ENCODE data around the gene GABRR3.
A peak's percentile ranks its signal among the peaks of the same experiment; 100 is the strongest.

The GABRR3 gene

GRCh38 chr3:98035208-98035607 lies at the start of gene GABRR3:
GABRR3 (minus strand) TSS chr3:98035315; CDS start chr3:98034987, 328 bp downstream.
- no peak for DNase-seq (ENCODE audit: low read depth)

GRCh38 chr3:98073486-98073885 lies 38.4 kb upstream of the GABRR3 start:
- DNase-seq (ENCODE audit: low read depth): no peak

GRCh38 chr3:98070840-98071239 lies 35.7 kb upstream of the GABRR3 start:
- no peak for DNase-seq (ENCODE audit: low read depth)

GRCh38 chr3:98068824-98069223 lies 33.7 kb upstream of the GABRR3 start:
- no peak for DNase-seq (ENCODE audit: low read depth)

- no peak for DNase-seq (ENCODE audit: low read depth)
Measured at GRCh38 chr3:98058244-98058960, 23.3 kb upstream of the GABRR3 start.

GRCh38 chr3:98057631-98058030 lies 22.5 kb upstream of the GABRR3 start:
- no peak for DNase-seq (ENCODE audit: low read depth)

GRCh38 chr3:98056035-98056434 lies 20.9 kb upstream of the GABRR3 start:
- no peak for DNase-seq (ENCODE audit: low read depth)

- DNase-seq (ENCODE audit: low read depth): no peak
Measured at GRCh38 chr3:98049271-98049670, 14.2 kb upstream of the GABRR3 start.

- no peak for DNase-seq (ENCODE audit: low read depth)
Measured at GRCh38 chr3:98048586-98048985, 13.5 kb upstream of the GABRR3 start.

- DNase-seq (ENCODE audit: low read depth): no peak
Measured at GRCh38 chr3:98041350-98041749, 6.2 kb upstream of the GABRR3 start.

GRCh38 chr3:98039322-98040024 lies 4.4 kb upstream of the GABRR3 start:
- peak; percentile 86 for DNase-seq (ENCODE audit: low read depth)

GRCh38 chr3:98038876-98039275 lies 3.8 kb upstream of the GABRR3 start:
- DNase-seq (ENCODE audit: low read depth): no peak

GRCh38 chr3:98038286-98038685 lies 3.2 kb upstream of the GABRR3 start:
- peak; percentile 19 for DNase-seq (ENCODE audit: low read depth)

GRCh38 chr3:98034486-98034885 lies 629 bp downstream of the GABRR3 start:
- DNase-seq (ENCODE audit: low read depth): no peak

GRCh38 chr3:98034036-98034435 lies 1.1 kb downstream of the GABRR3 start:
- DNase-seq (ENCODE audit: low read depth): no peak

- DNase-seq (ENCODE audit: low read depth): no peak
Measured at GRCh38 chr3:98032904-98033303, 2.2 kb downstream of the GABRR3 start.

GRCh38 chr3:98032265-98032664 lies 2.9 kb downstream of the GABRR3 start:
- no peak for DNase-seq (ENCODE audit: low read depth)

- DNase-seq (ENCODE audit: low read depth): peak; percentile 3
Measured at GRCh38 chr3:98029083-98029482, 6.0 kb downstream of the GABRR3 start.

- DNase-seq (ENCODE audit: low read depth): no peak
Measured at GRCh38 chr3:98027085-98027446, 8.0 kb downstream of the GABRR3 start.

- DNase-seq (ENCODE audit: low read depth): no peak
Measured at GRCh38 chr3:98026425-98027084, 8.6 kb downstream of the GABRR3 start.

- no peak for DNase-seq (ENCODE audit: low read depth)
Measured at GRCh38 chr3:98025392-98025945, 9.6 kb downstream of the GABRR3 start.

- DNase-seq (ENCODE audit: low read depth): peak; percentile 58
Measured at GRCh38 chr3:98022978-98023820, 11.9 kb downstream of the GABRR3 start.
